Endodermal cell (in vitro differentiated cells): ENCODE results near the gene RTN1. TPM values are rescaled to one million over a fixed set of nuclear protein-coding genes. Genes with fewer than 3 reads are reported as not detected.

ENCODE experiments used
- DNase-seq: peaks from one replicate; pipeline ENCODE4 v3.0.0-alpha.2; 2017
- H3K27ac ChIP-seq: 2 replicates; pipeline ENCODE4 v1.5.1; 2013; ENCODE audit warnings: mild to moderate bottlenecking, low read depth, low read length, moderate library complexity
- H3K27me3 ChIP-seq: 2 replicates; pipeline ENCODE4 v1.6.1; 2013; ENCODE audit warnings: mild to moderate bottlenecking, low read length, moderate library complexity; ENCODE audit not compliant: insufficient read depth, control insufficient read depth, poor library complexity, severe bottlenecking
- H3K36me3 ChIP-seq: 2 replicates; pipeline ENCODE4 v1.7.0; 2013; ENCODE audit warnings: mild to moderate bottlenecking, low read length, moderate library complexity; ENCODE audit not compliant: control insufficient read depth, insufficient read depth
- H3K4me1 ChIP-seq: one replicate; pipeline ENCODE4 v1.7.0; 2013; ENCODE audit warnings: low read length; ENCODE audit not compliant: control insufficient read depth, insufficient read depth
- H3K4me3 ChIP-seq: 2 replicates; pipeline ENCODE4 v1.5.1; 2013; ENCODE audit warnings: mild to moderate bottlenecking, low read length, moderate library complexity
- H3K9ac ChIP-seq: 2 replicates; pipeline ENCODE4 v1.6.1; 2013; ENCODE audit warnings: mild to moderate bottlenecking, low read length, moderate library complexity; ENCODE audit not compliant: poor library complexity, severe bottlenecking; ENCODE audit errors: extremely low read depth
- H3K9me3 ChIP-seq: 2 replicates; pipeline ENCODE4 v1.6.1; 2013; ENCODE audit warnings: mild to moderate bottlenecking, low read length, moderate library complexity; ENCODE audit not compliant: control insufficient read depth
- H3K27ac Mint-ChIP-seq: 2 replicates; pipeline ENCODE4 v1.8.0; 2020; ENCODE audit warnings: mixed read lengths
- H3K27me3 Mint-ChIP-seq: 2 replicates; pipeline ENCODE4 v1.8.0; 2021; ENCODE audit warnings: mild to moderate bottlenecking, mixed read lengths; ENCODE audit not compliant: insufficient read depth
- H3K36me3 Mint-ChIP-seq: 2 replicates; pipeline ENCODE4 v1.8.0; 2020; ENCODE audit warnings: low read depth, mixed read lengths
- H3K4me1 Mint-ChIP-seq: 2 replicates; pipeline ENCODE4 v1.8.0; 2020; ENCODE audit warnings: mixed read lengths
- H3K4me3 Mint-ChIP-seq: 2 replicates; pipeline ENCODE4 v1.8.0; 2020; ENCODE audit warnings: mild to moderate bottlenecking, moderate library complexity, mixed read lengths
- H3K9me3 Mint-ChIP-seq: 2 replicates; pipeline ENCODE4 v1.8.0; 2020; ENCODE audit warnings: mild to moderate bottlenecking, mixed read lengths
- WGBS, 2 experiments: methylation state at CpG; one replicate each; pipeline versions ENCODE4 v1.1.5 to v1.1.7; 2013; ENCODE audit warnings: missing lambda C conversion rate in 2 of 2, mixed read lengths in 1 of 2; ENCODE audit not compliant: insufficient coverage in 1 of 2, insufficient read length in 1 of 2; 5-methylcytosine and 5-hydroxymethylcytosine counted together
- total RNA-seq, 2 donors: library from RNA; stranded (reverse); fragmentation: NEBNext Ultra II Directional in 1 of 2; extraction: Animal tissue kit (Norgen Biotek cat#: 25700) in 1 of 2; gene quantifications; 2 replicates in 1 of 2; 3 replicates in 1 of 2; pipeline ENCODE4 v1.2.1, GENCODE V29; 2021
- TF ChIP-seq, protein P1 (sequence below): fragments of 200-600 bp; sonication (generic); conservative IDR thresholded peaks from 2 replicates; pipeline ENCODE4 v1.5.0; 2021; ENCODE audit warnings: antibody characterized with exemption, mild to moderate bottlenecking

Gene RTN1
- total RNA-seq, 2 donors from 2014 or later = 5.5 to 5.9 TPM

DNA sequence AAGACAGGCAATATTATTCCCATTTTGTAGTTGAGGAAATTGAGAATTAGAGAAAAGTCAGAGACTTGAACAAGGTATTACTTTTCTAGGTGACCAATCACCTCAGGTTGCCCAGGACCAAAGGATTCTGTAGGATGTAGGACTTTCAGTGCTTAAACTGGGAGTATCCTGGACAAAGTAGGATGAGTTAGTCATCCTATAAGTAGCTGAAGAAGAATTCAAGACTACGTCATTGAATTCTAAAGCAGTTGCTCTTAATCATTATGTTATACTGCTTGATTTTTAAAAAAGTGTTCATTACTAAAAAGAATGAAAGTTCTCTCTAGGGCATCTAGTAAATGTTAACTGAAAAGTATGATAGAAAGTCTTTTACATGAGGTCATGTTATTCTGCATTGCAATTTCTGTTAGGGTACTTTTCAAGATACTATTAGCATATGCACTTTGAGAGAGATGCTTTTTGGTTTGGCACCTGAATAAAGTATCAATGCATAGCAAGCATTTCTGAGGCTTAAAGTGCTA lies 101.7 kb downstream of the RTN1 start:
- Mint-ChIP-seq H3K4me1 (peaks cover 31% of the 10 kb centered on the region), H3K27ac (no peak overlapping the region), H3K27me3 (no peaks in the 10 kb centered on the region), H3K9me3 (no peaks in the 10 kb centered on the region), H3K36me3 (no peaks in the 10 kb centered on the region), H3K4me3 (no peak overlapping the region)
- H3K9ac ChIP-seq = no peak overlapping the region
- WGBS, 2 experiments = 83 to 100% methylated on average over 1 of the region's 1 CpG
- H3K27me3 ChIP-seq = no peaks in the 10 kb centered on the region
- TF ChIP-seq, protein P1, sequence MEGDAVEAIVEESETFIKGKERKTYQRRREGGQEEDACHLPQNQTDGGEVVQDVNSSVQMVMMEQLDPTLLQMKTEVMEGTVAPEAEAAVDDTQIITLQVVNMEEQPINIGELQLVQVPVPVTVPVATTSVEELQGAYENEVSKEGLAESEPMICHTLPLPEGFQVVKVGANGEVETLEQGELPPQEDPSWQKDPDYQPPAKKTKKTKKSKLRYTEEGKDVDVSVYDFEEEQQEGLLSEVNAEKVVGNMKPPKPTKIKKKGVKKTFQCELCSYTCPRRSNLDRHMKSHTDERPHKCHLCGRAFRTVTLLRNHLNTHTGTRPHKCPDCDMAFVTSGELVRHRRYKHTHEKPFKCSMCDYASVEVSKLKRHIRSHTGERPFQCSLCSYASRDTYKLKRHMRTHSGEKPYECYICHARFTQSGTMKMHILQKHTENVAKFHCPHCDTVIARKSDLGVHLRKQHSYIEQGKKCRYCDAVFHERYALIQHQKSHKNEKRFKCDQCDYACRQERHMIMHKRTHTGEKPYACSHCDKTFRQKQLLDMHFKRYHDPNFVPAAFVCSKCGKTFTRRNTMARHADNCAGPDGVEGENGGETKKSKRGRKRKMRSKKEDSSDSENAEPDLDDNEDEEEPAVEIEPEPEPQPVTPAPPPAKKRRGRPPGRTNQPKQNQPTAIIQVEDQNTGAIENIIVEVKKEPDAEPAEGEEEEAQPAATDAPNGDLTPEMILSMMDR = no peak
- no peak for DNase-seq
- peaks cover 8% of the 10 kb centered on the region for H3K4me1 ChIP-seq
- no peak overlapping the region for H3K27ac ChIP-seq
- no peak overlapping the region for H3K4me3 ChIP-seq
- no peaks in the 10 kb centered on the region for H3K36me3 ChIP-seq
- H3K9me3 ChIP-seq = no peaks in the 10 kb centered on the region

DNA sequence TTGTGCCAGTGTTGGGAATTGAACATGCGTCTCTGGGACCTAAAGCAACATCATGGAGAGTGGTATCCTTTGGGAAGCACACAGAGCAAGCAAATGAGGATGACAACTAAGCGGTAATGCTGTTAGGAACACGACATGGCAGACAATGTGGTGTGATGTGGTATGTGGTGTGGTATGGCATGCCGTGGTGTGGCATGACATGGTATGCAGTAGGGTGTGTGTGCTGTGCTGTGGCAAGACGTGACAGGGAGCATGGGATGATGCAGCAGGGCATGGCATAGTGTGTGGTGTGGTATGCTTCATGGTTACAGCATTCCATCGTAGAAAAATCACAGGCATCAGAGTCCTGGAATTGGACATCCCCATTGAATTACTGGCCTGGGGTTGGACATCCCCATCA lies 108.7 kb downstream of the RTN1 start:
- H3K36me3 Mint-ChIP-seq = no peaks in the 10 kb centered on the region
- H3K4me3 ChIP-seq = no peak overlapping the region
- no peak overlapping the region for H3K27ac ChIP-seq
- peaks cover 3% of the 10 kb centered on the region for H3K27me3 Mint-ChIP-seq
- DNase-seq = no peak
- H3K9me3 Mint-ChIP-seq = no peaks in the 10 kb centered on the region
- H3K27ac Mint-ChIP-seq = no peak overlapping the region
- H3K9me3 ChIP-seq = no peaks in the 10 kb centered on the region
- H3K9ac ChIP-seq = no peak overlapping the region
- TF ChIP-seq, protein P1 = no peak
- H3K4me1 Mint-ChIP-seq = peaks cover under 1% of the 10 kb centered on the region
- WGBS, 2 experiments = 93 to 95% methylated on average over 3 to 6 of the region's 6 CpGs
- H3K27me3 ChIP-seq = no peaks in the 10 kb centered on the region
- H3K4me3 Mint-ChIP-seq = no peak overlapping the region
- no peaks in the 10 kb centered on the region for H3K36me3 ChIP-seq
- H3K4me1 ChIP-seq = no peaks in the 10 kb centered on the region

DNA sequence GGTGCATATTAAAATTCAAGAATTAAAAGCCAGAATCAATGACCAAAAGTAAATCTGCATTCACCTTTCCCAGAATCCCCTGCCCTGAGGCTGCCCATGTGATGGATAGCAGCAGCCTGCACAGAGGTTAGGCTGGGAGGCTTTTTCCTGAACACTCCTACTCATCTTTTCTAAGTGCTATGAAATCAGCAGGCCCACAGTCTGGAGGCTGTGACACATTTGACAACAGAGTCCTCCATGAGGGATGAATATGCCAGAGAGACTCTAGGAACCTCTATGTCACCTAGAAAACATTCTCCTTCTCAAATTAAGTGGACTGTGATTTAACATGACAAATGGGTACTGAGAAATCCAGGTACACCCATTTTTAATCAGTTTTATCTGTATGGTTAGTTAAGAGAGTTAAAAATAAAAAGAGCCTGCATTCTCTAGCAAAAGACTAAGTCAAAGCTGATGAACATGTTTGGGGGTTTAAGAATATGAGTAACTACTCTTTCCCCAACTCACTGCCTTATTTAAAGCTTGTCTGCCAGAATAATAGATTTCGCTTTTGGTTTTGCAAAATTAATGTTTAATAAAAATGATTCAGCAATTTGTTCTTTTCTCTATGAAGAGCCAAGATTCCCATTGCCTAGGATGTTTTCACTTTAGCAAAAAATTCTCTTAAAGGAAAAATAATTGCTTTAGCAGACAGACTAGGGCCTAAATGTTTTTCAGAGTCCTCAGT lies 115.0 kb downstream of the RTN1 start:
- TF ChIP-seq, protein P1 = no peak
- no peak overlapping the region for H3K4me3 ChIP-seq
- H3K4me1 ChIP-seq = peaks cover 8% of the 10 kb centered on the region
- peaks cover 3% of the 10 kb centered on the region for H3K27me3 Mint-ChIP-seq
- H3K36me3 Mint-ChIP-seq = no peaks in the 10 kb centered on the region
- no peaks in the 10 kb centered on the region for H3K27me3 ChIP-seq
- no peak for DNase-seq
- H3K9me3 ChIP-seq = no peaks in the 10 kb centered on the region
- no peaks in the 10 kb centered on the region for H3K9me3 Mint-ChIP-seq
- WGBS, 2 experiments = 86% methylated on average over 1 of the region's 1 CpG; no CpG with 5 or more reads in 1 of the 2 experiments
- no peak overlapping the region for H3K9ac ChIP-seq
- H3K27ac ChIP-seq = no peak overlapping the region
- H3K4me3 Mint-ChIP-seq = no peak overlapping the region
- no peak overlapping the region for H3K27ac Mint-ChIP-seq
- no peaks in the 10 kb centered on the region for H3K36me3 ChIP-seq
- peaks cover 32% of the 10 kb centered on the region for H3K4me1 Mint-ChIP-seq
